Type B pancreatic cell (in vitro differentiated cells): Measurements from ENCODE around the gene NKD2. TPM values are rescaled to one million over a fixed set of nuclear protein-coding genes. Genes with fewer than 3 reads are reported as not detected.

Source experiments
- DNase-seq: peaks from one replicate; pipeline ENCODE4 v3.0.0; 2021; ENCODE audit warnings: mixed read lengths; ENCODE audit not compliant: unreplicated experiment; ENCODE audit errors: extremely low spot score
- H3K27ac Mint-ChIP-seq: 2 replicates; pipeline ENCODE4 v1.8.0; 2021; ENCODE audit warnings: mild to moderate bottlenecking, mixed read lengths
- H3K27me3 Mint-ChIP-seq: 2 replicates; pipeline ENCODE4 v1.8.0; 2021; ENCODE audit warnings: mixed read lengths
- H3K36me3 Mint-ChIP-seq: 2 replicates; pipeline ENCODE4 v1.8.0; 2021; ENCODE audit warnings: mixed read lengths
- H3K4me1 Mint-ChIP-seq: one replicate; pipeline ENCODE4 v1.8.0; 2021; ENCODE audit warnings: mixed read lengths; ENCODE audit not compliant: unreplicated experiment
- H3K4me3 Mint-ChIP-seq: 2 replicates; pipeline ENCODE4 v1.8.0; 2021; ENCODE audit warnings: mild to moderate bottlenecking, mixed read lengths
- H3K9me3 Mint-ChIP-seq: 2 replicates; pipeline ENCODE4 v1.8.0; 2021; ENCODE audit warnings: mixed read lengths
- total RNA-seq: library from RNA; stranded (reverse); gene quantifications from 2 replicates; pipeline ENCODE4 v1.2.1, GENCODE V29; 2021; ENCODE audit warnings: low replicate concordance
- TF ChIP-seq, protein P1 (sequence below): fragments of 200-600 bp; sonication (generic); conservative IDR thresholded peaks from 2 replicates; pipeline ENCODE4 v1.5.0; 2021; ENCODE audit warnings: antibody characterized with exemption, mild to moderate bottlenecking

The NKD2 gene
- total RNA-seq, 1 donor from 2014 or later, result 24.3 TPM

DNA sequence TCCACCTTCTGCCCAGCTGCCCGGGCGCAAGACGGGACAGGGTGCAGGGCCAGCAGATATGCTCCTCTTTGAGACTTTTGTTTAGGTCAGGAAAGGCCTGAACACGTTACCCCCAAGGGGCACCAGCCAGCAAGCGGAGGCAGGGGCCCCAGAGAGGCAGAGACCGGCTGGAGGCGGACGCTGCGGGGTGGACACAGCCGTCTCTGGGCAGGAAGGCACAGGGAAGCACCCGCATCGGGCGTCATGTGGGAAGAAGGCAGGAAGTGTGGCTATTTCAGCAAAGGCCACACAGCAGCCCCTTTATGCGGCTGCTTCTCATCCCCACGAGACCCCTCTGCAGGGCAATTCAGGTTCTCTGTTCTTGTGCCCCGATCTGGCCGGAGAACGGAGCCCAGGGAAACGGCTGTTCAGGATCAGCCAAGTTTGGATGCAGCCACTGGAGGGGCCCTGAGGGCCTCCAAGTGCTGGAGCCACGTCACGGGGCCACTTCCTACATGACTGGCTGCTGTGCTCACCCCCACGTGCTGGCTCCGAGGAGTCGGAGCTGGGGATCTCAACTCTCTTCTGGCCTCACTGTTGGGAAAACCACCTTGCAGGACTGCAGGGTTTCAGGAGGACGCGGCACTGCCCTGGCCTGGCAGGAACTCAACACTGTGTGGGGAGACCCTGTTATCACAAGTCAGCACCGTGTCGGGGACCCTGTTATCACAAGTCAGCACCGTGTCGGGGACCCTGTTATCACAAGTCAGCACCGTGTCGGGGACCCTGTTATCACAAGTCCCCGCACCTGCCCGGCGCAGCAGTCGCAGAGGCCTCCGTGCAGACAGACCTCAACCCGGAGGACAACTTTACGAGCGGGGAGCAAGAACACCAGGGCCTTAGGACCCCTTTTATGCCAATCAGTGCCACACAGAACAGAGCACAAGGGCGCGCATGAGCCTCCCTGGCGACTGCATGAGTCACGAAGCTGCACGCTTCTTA lies 58.8 kb downstream of the NKD2 start:
- H3K27ac Mint-ChIP-seq, result no peak overlapping the region

DNA sequence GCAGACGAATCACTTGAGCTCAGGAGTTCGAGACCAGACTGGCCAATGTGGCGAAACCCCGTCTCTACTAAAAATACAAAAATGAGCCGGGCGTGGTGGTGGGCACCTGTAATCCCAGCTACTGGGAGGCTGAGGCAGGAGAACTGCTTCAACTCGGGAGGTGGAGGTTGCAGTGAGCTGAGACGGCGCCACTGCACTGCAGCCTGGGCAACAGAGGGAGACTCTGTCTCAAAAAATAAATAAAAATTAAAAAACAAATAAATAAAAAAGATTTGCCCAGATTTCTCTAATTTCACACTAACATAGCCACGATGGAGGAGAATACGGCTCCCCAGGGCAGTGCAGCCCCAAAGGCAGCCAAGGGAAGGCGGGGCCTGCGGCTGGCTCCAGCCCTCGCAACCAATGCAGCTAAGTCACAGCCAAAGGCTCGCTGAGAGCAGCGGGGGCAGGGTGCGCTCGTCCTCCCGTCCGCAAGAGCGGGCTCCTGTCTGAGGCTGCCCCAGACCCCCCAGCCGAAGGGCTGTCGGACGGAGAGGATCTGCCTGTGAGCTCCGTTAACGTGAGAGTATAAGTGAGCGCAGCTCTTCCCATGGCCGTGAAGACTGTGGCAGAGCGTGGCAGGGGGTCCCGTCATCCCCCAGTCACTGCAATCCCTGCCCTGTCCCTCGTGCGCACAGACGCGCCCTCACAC lies 59.7 kb downstream of the NKD2 start:
- Mint-ChIP-seq H3K36me3 (no peaks in the 10 kb centered on the region), H3K27ac (no peak overlapping the region), H3K9me3 (no peaks in the 10 kb centered on the region), H3K4me3 (no peak overlapping the region), H3K27me3 (no peaks in the 10 kb centered on the region), H3K4me1 (no peaks in the 10 kb centered on the region)
- TF ChIP-seq, protein P1, sequence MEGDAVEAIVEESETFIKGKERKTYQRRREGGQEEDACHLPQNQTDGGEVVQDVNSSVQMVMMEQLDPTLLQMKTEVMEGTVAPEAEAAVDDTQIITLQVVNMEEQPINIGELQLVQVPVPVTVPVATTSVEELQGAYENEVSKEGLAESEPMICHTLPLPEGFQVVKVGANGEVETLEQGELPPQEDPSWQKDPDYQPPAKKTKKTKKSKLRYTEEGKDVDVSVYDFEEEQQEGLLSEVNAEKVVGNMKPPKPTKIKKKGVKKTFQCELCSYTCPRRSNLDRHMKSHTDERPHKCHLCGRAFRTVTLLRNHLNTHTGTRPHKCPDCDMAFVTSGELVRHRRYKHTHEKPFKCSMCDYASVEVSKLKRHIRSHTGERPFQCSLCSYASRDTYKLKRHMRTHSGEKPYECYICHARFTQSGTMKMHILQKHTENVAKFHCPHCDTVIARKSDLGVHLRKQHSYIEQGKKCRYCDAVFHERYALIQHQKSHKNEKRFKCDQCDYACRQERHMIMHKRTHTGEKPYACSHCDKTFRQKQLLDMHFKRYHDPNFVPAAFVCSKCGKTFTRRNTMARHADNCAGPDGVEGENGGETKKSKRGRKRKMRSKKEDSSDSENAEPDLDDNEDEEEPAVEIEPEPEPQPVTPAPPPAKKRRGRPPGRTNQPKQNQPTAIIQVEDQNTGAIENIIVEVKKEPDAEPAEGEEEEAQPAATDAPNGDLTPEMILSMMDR, result no peak
- DNase-seq, result no peak

More for the DNA sequence above, 58.8 kb downstream of the NKD2 start:
- Mint-ChIP-seq H3K4me3 (no peak overlapping the region), H3K4me1 (no peaks in the 10 kb centered on the region), H3K9me3 (no peaks in the 10 kb centered on the region), H3K27me3 (no peaks in the 10 kb centered on the region), H3K36me3 (no peaks in the 10 kb centered on the region)
- DNase-seq, result no peak
- TF ChIP-seq, protein P1, result no peak

DNA sequence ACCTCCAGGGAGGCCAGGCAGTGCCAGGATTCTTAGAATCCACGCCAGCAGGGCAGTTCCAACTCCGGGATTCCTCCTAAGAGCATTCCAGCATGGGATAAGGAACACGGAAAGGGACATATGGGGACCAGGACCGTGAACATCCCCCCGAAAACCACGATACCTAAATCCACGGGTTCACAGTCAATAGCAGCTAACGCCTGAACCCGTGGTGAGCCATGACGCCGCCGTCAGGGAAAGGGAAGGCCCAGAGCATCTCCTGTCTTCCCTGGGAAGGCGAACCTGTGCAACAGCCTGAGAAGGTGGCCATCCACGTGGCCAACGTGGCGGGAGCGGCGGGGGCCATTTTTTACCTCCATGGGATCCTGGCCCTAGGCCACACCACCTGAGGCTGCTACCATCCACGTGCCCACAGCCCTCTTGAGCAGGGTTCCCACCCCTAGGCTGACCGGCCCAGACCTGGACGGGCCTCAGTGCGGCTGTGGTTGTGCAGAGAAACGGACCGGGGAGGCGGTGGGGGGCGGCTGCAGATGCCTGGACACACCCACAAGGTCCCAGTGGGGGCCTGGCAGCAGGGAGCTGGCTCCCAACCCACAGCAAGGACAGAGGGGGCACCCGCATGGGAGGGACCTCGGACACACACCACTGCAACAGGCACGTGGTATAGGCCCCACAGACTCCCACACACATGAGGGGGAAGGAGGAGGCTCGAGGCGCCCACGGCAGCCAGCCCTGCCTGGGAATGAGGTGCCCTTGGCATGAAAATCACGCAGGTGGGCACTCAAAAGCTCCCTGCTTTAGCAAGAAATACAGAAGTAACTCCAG lies 60.5 kb downstream of the NKD2 start:
- no peak for DNase-seq
- no peak overlapping the region for H3K27ac Mint-ChIP-seq
- no peaks in the 10 kb centered on the region for H3K27me3 Mint-ChIP-seq
- TF ChIP-seq, protein P1, result no peak
- no peak overlapping the region for H3K4me3 Mint-ChIP-seq
- H3K36me3 Mint-ChIP-seq, result no peaks in the 10 kb centered on the region
- no peaks in the 10 kb centered on the region for H3K9me3 Mint-ChIP-seq
- H3K4me1 Mint-ChIP-seq, result no peaks in the 10 kb centered on the region

DNA sequence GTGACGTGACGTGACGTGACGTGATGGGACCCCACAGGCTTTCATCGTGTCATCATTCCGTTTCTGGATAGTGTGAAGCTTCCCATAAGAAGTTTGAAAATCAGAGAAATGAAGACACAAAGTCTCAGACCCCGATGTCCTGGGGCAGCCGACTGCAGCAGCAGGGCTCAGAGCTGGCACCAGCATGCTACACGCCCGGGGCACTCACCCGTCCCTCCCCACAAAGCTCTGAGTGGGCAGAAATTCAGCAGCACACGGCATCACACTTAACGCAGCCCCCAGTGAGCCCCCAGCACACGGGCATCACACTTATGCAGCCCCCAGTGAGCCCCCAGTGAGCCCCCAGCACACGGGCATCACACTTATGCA lies 61.1 kb downstream of the NKD2 start:
- Mint-ChIP-seq H3K9me3 (no peaks in the 10 kb centered on the region), H3K27me3 (no peaks in the 10 kb centered on the region), H3K36me3 (no peaks in the 10 kb centered on the region), H3K4me3 (no peak overlapping the region), H3K4me1 (no peaks in the 10 kb centered on the region), H3K27ac (no peak overlapping the region)
- DNase-seq, result no peak
- TF ChIP-seq, protein P1, result no peak
